Osteoblast (primary cell): Measurements from ENCODE around the gene DENND1A. TPM values are rescaled to one million over a fixed set of nuclear protein-coding genes. Genes with fewer than 3 reads are reported as not detected.

Experiments
- DNase-seq: peaks from one replicate; pipeline ENCODE4 v3.0.0; 2011; ENCODE audit warnings: low spot score, mixed read lengths; ENCODE audit not compliant: insufficient read length; ENCODE audit errors: missing footprints
- H2AFZ ChIP-seq: 2 replicates; pipeline ENCODE4 v1.6.0; 2011; ENCODE audit warnings: mild to moderate bottlenecking, low read length
- H3K27ac ChIP-seq: 2 replicates; pipeline ENCODE4 v1.5.1; 2011; ENCODE audit warnings: mild to moderate bottlenecking, low read depth, low read length, moderate library complexity
- H3K27me3 ChIP-seq: 2 replicates; pipeline ENCODE4 v1.6.0; 2012; ENCODE audit warnings: mild to moderate bottlenecking, control low read depth, inconsistent platforms, low read length, moderate library complexity; ENCODE audit not compliant: insufficient read depth
- H3K36me3 ChIP-seq: 2 replicates; pipeline ENCODE4 v1.5.1; 2011; ENCODE audit warnings: mild to moderate bottlenecking, low read length, control low read depth, moderate library complexity; ENCODE audit not compliant: insufficient read depth
- H3K4me1 ChIP-seq: 2 replicates; pipeline ENCODE4 v1.5.1; 2011; ENCODE audit warnings: mild to moderate bottlenecking, low read length, control low read depth, moderate library complexity; ENCODE audit not compliant: insufficient read depth
- H3K4me2 ChIP-seq: 2 replicates; pipeline ENCODE4 v1.6.0; 2011; ENCODE audit warnings: mild to moderate bottlenecking, low read length; ENCODE audit not compliant: insufficient read depth
- H3K4me3 ChIP-seq: fragments of 200-600 bp; sonication (generic); 3 replicates; pipeline ENCODE4 v1.5.1; 2012; ENCODE audit warnings: mild to moderate bottlenecking, low read length, inconsistent platforms; ENCODE audit not compliant: insufficient read depth
- H3K79me2 ChIP-seq: 2 replicates; pipeline ENCODE4 v1.6.0; 2012; ENCODE audit warnings: mild to moderate bottlenecking, low read length, control low read depth, inconsistent platforms; ENCODE audit not compliant: insufficient read depth
- H3K9me3 ChIP-seq: 2 replicates; pipeline ENCODE4 v1.5.1; 2011; ENCODE audit warnings: low read depth, low read length, control low read depth
- H4K20me1 ChIP-seq: 2 replicates; pipeline ENCODE4 v1.6.0; 2012; ENCODE audit warnings: mild to moderate bottlenecking, low read length, control low read depth; ENCODE audit not compliant: insufficient read depth
- total RNA-seq: library from RNA; depleted of rRNA; stranded (reverse); fragments of >200 nt; gene quantifications from 2 replicates; pipeline ENCODE4 v1.2.3, GENCODE V29; 2012
- TF ChIP-seq, protein P1 (sequence below): IDR thresholded peaks from 2 replicates; pipeline ENCODE4 v1.5.1; 2011; ENCODE audit warnings: mild to moderate bottlenecking, low read depth, low read length, moderate library complexity; ENCODE audit errors: extremely low read depth

The DENND1A gene
- total RNA-seq, 1 donor = 14.1 TPM

DNA sequence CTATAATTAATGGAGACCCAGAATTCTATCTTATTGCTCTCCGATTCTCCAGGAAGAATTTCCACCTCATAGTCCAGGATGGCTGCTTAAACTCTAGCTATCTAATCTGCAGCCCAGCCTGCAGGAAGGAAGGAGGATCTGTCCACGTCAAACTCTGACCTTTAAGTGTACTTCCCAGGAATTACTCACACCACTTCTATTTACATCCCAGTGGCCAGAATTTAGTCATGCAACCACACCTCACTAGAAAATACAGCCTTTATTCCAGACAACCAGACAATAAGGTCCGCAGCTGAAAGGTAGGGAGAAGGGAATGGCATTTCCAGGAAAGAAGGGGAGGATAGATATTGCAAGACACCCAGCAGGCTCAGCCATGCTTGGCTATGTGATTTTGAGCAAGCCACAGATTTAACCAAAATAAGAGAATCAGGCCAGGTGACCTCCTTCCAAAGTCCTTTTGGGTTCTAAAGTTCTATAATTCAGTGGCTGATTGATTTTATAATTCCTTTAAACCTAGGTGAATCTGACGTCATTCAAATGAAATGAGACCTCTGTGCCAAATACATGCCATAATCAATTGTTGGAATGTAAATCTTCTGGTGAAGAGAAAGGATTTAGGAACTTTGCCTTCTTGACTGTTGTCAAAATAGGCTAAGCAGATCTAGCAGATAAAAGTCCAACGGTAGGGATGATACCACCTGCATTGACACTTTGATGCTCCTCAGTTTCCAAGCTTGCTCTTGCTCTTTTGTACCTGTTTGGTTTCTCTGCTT, 3.7 kb upstream of the DENND1A start:
- DNase-seq = peak; percentile 93
- no peak overlapping the region for H3K4me3 ChIP-seq
- no peaks in the 10 kb centered on the region for H3K9me3 ChIP-seq
- H3K27me3 ChIP-seq = peaks cover 11% of the 10 kb centered on the region
- H3K79me2 ChIP-seq = peaks cover 4% of the 10 kb centered on the region
- H3K4me2 ChIP-seq = no peak overlapping the region
- no peaks in the 10 kb centered on the region for H3K36me3 ChIP-seq
- H3K4me1 ChIP-seq = peaks cover 10% of the 10 kb centered on the region
- peaks cover 2% of the 10 kb centered on the region for H4K20me1 ChIP-seq
- no peak overlapping the region for H2AFZ ChIP-seq
- TF ChIP-seq, protein P1, sequence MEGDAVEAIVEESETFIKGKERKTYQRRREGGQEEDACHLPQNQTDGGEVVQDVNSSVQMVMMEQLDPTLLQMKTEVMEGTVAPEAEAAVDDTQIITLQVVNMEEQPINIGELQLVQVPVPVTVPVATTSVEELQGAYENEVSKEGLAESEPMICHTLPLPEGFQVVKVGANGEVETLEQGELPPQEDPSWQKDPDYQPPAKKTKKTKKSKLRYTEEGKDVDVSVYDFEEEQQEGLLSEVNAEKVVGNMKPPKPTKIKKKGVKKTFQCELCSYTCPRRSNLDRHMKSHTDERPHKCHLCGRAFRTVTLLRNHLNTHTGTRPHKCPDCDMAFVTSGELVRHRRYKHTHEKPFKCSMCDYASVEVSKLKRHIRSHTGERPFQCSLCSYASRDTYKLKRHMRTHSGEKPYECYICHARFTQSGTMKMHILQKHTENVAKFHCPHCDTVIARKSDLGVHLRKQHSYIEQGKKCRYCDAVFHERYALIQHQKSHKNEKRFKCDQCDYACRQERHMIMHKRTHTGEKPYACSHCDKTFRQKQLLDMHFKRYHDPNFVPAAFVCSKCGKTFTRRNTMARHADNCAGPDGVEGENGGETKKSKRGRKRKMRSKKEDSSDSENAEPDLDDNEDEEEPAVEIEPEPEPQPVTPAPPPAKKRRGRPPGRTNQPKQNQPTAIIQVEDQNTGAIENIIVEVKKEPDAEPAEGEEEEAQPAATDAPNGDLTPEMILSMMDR = no peak
- H3K27ac ChIP-seq = no peak overlapping the region

DNA sequence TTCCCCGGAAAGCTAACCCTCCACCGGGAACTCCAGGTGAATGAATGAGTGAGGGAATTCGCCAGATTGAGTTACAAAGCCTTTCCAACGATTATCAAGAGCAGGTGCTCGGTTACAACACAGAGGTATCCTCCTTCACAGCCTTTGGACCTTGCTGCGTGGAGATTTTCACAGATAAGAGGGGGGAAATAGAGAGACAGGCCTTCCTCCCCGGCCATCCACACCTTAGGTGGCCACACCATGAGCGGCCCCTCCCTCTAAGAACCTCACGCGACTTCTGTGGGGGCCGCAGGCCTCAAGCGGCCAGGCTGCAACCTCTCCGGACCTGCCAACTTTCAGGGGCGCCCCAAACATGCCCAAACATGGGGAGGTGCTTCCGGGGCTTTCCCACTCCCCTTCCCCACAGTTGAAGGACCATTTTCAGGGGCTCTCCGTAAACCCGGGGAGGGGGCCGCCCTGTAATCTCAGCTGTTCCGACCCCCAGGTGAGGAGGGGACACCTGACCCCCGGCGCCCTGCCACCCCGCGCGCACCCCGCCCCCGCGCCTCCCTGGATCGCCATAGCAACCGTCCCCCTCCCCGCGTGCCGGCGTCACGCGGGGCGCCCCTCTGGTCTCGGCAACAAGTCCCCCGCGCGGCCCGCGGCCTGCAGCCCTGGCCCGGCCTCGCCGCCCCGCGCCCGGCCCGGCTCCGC, 603 bp downstream of the DENND1A start:
- Histone ChIP-seq H3K27me3 (no peaks in the 10 kb centered on the region), H3K27ac (no peak overlapping the region), H3K9me3 (no peaks in the 10 kb centered on the region), H3K4me3 (peak overlapping the region; percentile 76), H3K4me1 (peaks cover 24% of the 10 kb centered on the region), H3K79me2 (peaks cover 27% of the 10 kb centered on the region), H3K36me3 (no peaks in the 10 kb centered on the region), H3K4me2 (peak overlapping the region; percentile 83), H4K20me1 (peaks cover 34% of the 10 kb centered on the region), H2AFZ (no peak overlapping the region)
- DNase-seq = peak; percentile 71
- TF ChIP-seq, protein P1 = no peak

DNA sequence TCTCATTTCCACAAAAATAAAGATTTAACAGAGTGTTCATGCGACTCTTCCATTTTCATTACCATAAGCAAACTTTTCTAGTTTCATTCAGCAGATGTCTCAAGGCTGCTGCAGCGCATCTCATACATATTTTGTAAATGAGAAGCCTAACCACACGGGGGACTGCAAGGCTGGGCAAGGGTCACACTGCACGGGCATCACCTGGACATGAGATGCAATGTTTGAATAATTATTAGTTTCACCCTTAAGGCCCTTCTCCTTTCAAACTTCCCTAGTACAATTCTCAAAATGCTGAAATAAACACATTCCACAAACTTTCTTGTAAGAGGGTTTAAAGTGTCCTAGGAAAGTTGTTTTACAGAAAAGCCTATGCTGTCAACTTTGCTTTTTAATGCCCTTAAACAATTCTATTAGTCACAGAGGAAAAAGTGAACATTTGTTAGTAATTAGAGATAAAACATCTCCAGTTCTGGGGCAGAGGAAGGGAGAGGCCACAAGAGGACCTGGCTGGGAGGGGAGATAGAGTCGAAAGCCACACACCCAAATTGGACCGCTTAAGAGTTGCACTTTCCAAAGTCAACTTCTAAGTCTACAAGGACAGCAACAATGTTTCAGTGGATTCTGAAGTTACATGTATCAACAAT, 1.3 kb downstream of the DENND1A start:
- Histone ChIP-seq H3K4me1 (peaks cover 24% of the 10 kb centered on the region), H2AFZ (no peak overlapping the region), H3K27ac (no peak overlapping the region), H3K4me3 (peak overlapping the region; percentile 76), H3K79me2 (peaks cover 27% of the 10 kb centered on the region), H4K20me1 (peaks cover 34% of the 10 kb centered on the region), H3K36me3 (no peaks in the 10 kb centered on the region), H3K4me2 (peak overlapping the region; percentile 83), H3K9me3 (no peaks in the 10 kb centered on the region), H3K27me3 (no peaks in the 10 kb centered on the region)
- TF ChIP-seq, protein P1 = no peak
- DNase-seq = peak; percentile 84
